H54 (cell line): ENCODE data around the gene AKT3.
"Not testable (repeated sequence)": the region's sequence is repeated elsewhere in the genome, so short reads cannot be mapped to it uniquely, and the experiment has no call there.

Source experiments
- DNase-seq: peaks from one replicate; pipeline ENCODE4 v3.0.0; 2011; ENCODE audit warnings: low spot score, mixed read lengths; ENCODE audit not compliant: insufficient read length
- FAIRE-seq: peaks from 3 replicates; lab custom pipeline; 2011; peaks lifted over from hg19 to GRCh38; lab: Jason Lieb, UNC
- POLR2A ChIP-seq: IDR thresholded peaks from 2 replicates; pipeline ENCODE4 v1.6.1; 2011; ENCODE audit warnings: low read depth, mild to moderate bottlenecking, low read length

The AKT3 gene

GRCh38 chr1:243638186-243638585 lies 211.9 kb downstream of the AKT3 start:
- FAIRE-seq (no peak), DNase-seq (no peak)
- no peak for TF ChIP-seq POLR2A

DNA sequence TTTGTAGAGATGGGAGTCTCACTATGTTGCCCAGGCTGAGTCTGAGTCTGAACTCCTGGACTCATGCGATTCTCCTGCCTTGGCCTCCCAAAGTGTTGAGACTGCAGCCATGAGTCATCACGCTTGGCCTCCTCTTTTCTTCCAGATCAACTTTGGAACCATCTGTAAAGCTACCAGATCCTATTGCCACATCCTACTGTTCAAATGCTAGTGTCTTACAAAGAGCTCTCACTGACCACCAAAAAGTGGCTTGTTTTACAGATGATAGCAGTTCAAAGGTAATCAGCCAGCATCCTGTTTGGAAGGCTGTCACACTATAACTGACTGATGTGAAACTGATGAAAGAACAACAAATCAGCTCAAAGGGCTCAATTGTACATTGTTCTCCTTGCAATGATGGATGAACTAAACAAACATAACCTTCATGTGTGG lies 221.6 kb downstream of the AKT3 start:
- no peak for TF ChIP-seq POLR2A
- FAIRE-seq (no peak), DNase-seq (no peak)

- FAIRE-seq (no peak), DNase-seq (no peak)
- TF ChIP-seq POLR2A = no peak
Measured at GRCh38 chr1:243623841-243624240, 226.2 kb downstream of the AKT3 start.

GRCh38 chr1:243621973-243622372 lies 228.1 kb downstream of the AKT3 start:
- DNase-seq = no peak
- no peak for TF ChIP-seq POLR2A
- no peak for FAIRE-seq

- TF ChIP-seq POLR2A = no peak
- DNase-seq (no peak), FAIRE-seq (no peak)
Measured at GRCh38 chr1:243620096-243620495, 229.9 kb downstream of the AKT3 start.

DNA sequence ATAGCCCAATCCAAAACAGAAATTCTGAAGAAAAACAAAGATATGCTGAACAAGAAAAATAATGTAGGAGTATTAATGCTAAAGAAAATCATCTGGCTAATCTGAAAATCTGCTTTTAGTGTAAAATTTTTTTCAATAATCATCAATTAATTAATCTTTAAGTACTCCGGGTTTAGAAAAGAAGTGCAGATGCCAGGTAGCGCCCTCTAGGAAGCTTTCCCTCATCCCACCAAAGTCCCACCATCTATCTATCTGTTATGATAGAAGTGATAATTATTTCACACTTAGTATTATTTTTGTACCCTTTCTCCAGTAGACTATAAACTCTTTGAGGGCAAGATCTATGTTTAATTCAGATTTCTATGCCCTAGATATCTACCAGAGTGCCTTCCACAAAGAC lies 240.3 kb downstream of the AKT3 start:
- no peak for FAIRE-seq
- no peak for TF ChIP-seq POLR2A
- DNase-seq = no peak

DNA sequence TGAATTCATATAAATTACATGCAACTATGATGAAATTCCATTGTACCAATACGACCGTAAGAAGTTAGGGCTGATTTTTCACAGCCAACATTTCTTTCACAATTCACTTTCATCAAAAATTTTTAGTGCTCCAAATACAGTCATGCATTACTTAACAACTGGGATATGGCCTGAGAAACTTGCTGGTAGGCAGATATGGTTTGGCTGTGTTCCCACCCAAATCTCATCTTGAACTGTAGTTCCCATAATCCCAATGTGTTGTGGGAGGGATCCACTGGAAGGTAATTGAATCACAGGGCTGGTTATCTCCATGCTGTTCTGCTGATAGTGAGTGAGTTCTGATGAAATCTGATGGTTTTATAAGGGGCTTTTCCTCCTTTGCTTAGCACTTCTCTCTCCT lies 244.4 kb downstream of the AKT3 start:
- DNase-seq (no peak), FAIRE-seq (no peak)
- no peak for TF ChIP-seq POLR2A

GRCh38 chr1:243601720-243602119 lies 248.3 kb downstream of the AKT3 start:
- DNase-seq = no peak
- no peak for TF ChIP-seq POLR2A
- peak; percentile 23 for FAIRE-seq

DNA sequence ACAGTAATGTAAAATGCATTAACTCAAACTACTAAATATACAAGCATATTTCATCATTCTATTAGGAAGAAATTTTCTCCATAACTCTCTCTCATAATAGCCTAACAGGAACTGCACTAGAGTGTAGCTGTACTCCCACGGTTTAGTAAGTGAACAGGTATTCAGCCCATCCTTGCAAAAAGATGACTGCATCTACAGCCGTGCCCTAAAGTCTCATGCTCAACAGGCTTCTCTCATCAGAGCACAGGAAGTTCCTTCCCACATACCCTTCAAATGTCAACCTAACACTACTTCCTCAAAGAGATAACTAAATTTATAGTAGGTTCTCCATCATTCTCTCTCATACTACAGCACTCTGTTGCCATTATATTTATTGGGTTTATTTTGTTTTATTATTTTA lies 251.6 kb downstream of the AKT3 start:
- FAIRE-seq = peak; percentile 98

DNA sequence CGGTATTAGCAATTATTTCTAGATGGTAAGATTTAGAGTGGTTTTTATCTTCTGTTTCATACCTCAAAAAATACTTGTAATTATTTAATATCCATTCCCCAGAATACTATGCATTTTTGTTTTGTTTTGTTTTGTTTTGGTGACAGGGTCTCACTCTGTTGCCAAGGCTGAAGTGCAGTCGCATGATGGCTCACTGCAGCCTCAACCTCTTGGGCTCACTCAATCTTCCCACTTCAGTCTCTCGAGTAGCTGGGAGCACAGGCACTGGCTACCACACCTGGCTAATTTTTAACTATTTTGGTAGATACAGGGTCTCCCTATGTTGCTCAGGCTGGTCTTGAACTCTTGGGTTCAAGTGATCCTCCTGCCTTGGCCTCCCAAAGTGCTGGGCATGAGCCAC lies 252.7 kb downstream of the AKT3 start:
- no peak for FAIRE-seq
- no peak for DNase-seq

More for the DNA sequence above, 251.6 kb downstream of the AKT3 start:
- peak; percentile 11 for DNase-seq
- no peak for TF ChIP-seq POLR2A

GRCh38 chr1:243596431-243597062 lies 253.5 kb downstream of the AKT3 start:
- peak; percentile 16 for DNase-seq
- no peak for TF ChIP-seq POLR2A
- FAIRE-seq = peak; percentile 96

More for the DNA sequence above, 252.7 kb downstream of the AKT3 start:
- TF ChIP-seq POLR2A = no peak

- TF ChIP-seq POLR2A = no peak
- DNase-seq (no peak), FAIRE-seq (peak; percentile 33)
Measured at GRCh38 chr1:243595527-243596210, 254.4 kb downstream of the AKT3 start.

GRCh38 chr1:243594455-243594854 lies 255.6 kb downstream of the AKT3 start:
- no peak for TF ChIP-seq POLR2A
- no peak for DNase-seq
- peak; percentile 20 for FAIRE-seq

DNA sequence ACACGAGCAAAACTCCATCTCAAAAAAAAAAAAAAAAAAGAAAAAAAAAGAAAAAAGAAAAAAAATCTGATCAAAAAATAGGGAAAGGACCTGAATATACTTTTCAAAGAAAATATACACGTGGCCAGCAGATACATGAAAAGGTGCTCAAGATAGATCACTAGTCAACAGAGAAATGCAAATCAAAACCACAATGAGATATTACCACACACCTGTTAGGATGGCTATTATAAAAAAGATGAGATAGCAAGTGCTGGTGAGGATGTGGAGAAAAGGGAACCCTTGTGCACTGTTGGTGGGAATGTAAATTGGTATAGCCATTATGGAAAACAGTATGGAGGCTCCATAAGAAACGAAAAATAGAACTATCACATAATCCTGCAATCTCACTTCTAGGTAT lies 260.8 kb downstream of the AKT3 start:
- not testable (repeated sequence) for FAIRE-seq, DNase-seq
